Iris pigment epithelial cell (primary cell): ENCODE data around the gene IFT27.
A peak's percentile ranks its signal among the peaks of the same experiment; 100 is the strongest.
"Not testable (repeated sequence)": the region's sequence is repeated elsewhere in the genome, so short reads cannot be mapped to it uniquely, and the experiment has no call there.

Source experiments
- DNase-seq: peaks from one replicate; pipeline ENCODE4 v3.0.0-alpha.2; 2011; ENCODE audit warnings: low read depth

Gene IFT27

DNA sequence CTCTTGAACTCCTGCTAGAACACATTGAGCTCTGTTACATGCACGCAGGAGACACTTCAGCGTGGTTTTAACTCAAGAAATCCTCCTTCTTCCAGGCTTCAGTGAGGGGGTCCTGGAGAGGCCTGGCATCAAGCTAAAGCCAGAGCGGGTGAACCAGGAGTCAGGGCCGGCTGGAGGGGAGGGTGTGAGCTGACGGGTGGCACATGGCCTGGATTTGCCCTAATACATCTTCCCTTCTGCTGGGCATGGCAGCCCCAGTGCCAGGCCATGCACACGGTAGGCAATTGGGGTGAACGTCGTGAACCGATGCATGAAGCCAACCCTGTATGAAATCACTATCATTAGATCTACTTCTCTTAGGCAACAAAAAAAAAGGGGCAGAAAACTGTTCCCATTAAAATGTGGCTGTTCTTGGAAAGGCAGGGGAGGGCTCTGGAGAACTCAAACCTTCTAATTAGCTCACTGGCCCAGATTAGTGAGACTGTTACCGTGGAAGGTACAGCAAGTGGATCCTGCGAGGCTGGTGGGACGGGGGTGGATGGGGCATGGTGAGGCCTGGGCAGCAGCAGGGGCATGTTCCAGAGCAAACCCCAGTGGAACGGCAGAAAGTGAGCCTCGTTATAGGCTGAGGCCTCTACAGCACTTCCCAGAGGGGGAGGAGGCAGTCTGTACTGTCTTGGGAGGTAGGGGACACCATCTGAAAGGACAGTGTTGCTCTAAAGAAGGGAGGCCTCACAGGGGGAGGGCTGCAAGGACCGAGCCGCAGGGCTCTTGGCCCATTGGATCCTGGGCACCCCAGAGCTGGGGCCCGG is 10.6 kb downstream of the IFT27 start:
- no peak for DNase-seq

DNA sequence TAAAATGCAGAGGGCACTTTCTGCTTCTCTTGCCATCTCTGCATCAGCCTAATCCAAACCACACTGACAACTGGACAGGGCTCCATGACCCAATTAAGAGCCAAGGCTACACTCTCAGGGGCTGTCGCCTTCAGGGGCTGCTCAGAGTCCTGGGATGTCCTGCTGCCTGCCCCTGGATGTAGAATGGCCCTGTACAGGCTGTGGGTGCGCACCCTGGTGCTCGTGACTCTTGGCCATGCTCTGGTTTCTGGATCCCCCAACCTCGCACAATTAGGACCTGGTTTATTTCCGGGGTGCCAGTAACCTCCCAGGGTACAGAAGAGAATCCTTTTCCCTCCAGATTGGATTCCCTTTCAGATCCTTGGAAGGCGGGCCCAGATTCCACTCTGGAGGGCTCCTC is 11.3 kb downstream of the IFT27 start:
- no peak for DNase-seq

DNA sequence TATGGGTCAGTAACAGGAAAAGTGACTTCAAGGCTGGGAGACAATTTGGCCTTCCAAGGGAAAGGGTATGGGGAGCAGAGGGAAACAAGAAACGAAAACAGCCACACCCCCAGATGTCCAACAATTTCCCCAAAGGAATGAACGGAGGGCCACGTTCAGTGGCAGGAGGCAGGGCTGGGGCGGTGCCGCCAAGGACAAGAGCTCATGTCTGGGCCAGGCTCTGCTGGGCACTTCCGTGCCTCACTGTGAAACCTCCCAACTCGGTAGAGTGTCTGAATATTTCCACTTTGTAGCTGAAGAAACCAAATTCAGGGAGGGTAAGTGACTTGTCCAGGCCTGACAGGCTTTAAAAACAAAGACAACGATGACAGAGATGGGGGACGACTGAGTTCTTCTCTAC is 11.9 kb downstream of the IFT27 start:
- DNase-seq: no peak

DNA sequence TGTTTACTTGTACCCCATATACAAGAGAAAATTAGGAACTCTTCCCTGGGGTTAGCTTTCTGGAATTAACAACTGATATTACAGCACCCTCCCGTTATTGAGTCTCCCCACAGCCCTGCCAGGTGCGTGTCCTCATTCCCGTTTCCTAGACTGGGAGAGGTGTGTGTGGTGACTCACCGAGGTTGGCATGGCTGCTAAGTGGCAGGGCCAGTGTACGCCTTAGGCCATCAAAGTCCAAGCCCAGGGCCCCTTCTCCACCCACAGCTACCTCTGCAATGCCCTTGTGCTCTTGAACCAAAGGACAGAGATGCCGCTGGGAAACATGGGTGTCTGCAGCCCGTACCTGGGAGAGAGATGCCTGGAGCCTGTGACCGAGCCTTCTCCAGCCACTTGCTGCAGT is 12.3 kb downstream of the IFT27 start:
- DNase-seq: no peak

DNA sequence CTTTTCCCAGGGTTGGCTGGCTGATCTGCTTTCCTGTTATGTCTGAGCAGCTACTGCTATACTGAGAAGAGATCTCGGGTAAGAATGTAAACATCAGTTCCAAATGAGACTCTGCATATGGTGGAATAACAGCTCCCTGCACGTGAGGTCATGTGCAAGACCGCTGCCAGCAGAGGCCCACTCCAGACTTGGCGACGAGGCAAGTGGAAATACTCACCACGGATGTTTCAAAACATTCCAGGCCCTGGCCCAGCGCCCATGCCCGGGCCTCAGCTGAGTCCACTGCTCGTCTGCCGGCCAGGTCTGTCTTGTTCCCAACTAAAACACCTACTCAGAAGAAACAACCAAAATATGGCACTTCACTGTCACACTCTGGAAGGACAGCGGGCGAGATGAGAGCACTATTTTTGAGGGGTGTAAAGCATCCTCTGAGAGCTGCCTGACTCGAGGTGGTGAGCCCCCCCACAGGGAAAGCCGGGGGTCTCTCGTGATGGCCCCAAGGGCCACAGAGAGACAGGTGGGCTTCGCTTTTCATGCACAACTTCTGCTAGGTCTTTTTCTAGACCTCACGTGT is 13.1 kb downstream of the IFT27 start:
- peak; percentile 6 for DNase-seq

DNA sequence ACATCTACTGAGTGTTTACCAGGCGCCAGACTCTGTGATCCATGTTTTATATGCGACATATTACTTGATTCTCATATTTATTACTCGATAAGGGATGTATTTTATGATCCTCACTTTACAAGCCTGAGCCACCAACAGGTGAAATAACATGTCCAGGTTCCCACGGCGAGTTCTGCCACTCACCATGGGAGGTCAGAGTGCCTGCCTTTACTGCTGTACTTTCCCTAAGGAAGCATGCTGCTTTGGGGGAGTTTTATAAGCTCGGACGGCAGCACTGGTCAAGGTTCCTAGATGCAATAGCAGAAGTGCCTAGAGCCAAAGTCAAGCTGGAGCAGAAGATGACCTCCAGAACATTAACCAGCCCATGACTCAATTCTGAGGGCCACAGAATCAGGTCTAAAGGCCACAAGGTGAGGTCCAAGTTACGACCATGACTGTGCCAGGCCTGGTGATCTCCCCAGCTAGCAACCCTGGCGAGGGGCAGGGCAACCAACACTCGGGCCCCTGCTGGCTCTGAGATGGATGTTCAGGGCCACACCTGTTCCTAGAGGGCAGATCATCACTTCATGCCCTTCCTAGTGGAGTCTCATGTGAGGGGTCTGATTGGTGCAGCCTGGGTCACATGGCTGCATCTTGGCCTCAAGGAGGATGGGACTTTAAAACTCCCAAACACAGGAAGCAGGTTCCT is 14.2 kb downstream of the IFT27 start:
- DNase-seq: no peak

DNA sequence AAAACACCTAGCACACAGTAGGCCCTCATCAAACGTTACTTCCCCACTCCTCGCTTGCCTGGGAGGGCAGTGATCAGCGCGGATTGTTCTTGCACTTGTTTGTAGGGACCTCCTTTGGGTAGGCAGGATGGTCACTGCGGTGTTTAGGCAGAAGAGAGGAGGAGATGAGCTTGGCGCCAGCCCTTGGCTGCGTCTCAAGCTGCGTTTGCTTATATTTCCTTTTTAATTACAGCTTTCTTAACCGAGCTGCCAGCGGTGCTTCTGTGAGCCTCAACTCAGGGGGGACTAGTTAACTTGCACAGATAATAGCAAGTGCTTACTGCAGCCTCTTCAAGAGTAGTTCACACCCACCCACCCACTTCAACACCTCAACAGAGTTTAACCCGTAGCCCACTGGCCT is 15.1 kb downstream of the IFT27 start:
- DNase-seq: no peak

DNA sequence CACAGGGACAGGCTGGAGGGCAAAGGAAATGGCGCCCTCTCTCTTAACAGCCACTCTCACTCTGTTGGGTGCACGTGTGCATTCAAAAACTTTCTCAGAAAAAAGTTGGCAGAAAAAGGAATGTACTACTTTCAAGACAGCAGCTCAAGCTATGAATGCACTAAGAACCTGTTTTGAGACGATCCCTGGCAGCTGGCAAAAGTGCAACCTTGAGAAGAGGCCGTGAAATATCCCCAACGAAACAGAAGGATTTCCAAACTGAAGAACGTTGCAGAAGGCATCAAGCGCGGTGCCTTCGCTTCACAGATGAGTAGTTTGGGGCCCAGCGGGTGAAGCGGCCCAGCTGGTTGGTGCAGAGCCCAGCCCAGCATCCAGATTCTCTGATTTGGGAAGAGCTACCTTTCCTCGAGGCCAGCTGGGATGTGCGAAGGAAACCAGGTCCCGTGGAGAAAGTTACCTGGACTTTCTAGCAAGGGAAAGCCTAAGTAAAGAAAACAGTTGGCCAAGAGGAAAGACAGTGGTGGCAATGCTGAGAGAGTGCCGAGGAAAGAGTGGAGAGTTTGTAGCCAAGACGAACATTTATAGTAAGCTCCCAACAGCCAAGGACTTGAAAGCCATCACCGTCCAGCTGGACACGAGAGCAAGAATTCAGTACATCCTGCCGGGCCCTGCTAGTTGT is 16.3 kb downstream of the IFT27 start:
- no peak for DNase-seq

DNA sequence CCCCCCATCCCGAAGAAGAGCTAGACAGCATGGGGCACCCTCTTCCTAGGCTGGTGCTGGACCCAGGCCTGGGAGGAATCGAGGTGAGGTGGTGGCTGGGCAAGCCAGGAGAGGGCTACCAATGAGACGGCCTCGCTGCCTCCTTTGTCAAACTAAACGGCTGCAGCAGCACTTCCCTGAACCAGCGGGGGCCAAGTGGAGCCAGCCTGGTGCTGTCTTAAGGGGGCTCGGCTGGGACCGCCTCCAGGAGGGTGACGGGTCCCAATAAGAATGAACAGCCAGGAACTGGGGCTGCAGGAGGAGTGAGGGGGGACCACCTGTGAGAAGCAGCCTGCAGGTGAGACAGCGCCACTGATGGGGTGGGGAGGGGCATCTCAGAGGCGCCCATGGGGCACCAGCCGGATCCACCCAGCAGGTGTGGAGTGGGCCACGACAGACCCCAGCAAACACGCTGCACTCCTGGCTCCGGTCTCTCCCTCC is 17.1 kb downstream of the IFT27 start:
- DNase-seq: no peak

DNA sequence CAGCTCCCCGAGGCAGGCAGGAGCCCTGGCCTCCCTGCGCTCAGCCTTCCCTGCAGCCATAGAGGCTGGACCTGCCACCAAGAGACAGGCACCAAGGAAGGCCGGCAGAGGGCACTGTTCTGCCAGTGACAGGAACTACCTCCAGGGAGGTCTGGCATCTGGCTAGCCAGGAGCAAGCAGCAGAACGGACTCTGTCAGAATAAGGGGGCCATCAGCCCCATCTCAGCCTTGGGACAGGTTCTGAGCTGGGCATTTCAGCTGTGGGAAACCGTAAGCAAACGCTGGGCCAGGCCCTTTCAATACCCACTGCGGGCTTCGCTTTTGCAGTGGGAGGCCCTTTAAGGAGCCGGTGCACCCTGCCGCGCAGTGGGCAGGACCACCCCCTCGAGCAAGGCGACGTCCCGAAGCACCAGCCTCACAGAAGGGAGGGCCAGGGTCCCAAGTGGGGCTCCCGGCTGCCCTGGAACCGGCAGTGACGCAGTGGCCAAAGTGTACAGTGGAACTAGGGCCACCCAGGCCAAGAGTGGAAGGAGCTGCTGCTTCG is 18.2 kb downstream of the IFT27 start:
- DNase-seq: peak; percentile 70

DNA sequence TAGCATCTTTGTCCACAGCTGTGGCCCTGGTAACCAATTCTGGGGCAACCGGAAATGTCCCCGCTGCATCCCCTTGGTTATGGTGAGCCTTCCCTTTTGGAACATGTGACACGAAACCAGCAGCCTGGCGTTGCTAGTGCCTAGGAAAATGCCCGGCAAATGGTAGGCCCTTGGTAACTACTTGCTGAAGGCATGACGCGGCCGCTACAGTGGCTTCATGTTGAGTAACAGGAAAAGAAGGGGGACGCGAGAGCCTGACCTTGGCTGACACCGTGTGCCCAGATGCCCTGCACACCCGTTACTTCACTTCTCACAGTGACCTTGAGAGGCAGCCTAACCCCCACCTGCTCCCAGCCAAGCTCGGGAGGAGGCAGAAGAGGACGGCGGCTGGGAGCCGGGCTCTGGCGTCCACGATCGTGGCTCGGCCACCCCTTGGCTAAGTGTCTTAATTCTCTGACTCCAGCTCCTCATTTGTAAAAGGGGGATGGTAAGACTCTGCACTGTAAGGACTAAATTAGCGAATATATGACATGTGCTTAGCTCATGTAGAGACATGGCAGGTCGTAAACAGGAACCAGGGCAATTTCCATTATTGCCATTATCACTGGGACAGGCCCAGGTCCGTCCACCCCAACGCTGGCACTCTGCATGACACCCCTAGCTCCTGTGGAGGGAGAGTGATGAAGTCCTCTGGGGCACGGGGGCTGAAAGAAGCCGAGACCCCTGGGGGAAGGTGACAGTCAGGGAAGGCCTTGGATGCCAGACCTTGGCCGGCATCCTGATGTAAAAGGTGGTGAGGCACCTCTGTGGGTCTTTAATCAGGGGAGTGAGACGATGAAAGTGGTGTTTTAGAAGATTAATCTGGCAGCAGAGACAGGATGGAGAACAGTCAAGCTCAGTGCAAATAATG is 18.9 kb downstream of the IFT27 start:
- no peak for DNase-seq

DNA sequence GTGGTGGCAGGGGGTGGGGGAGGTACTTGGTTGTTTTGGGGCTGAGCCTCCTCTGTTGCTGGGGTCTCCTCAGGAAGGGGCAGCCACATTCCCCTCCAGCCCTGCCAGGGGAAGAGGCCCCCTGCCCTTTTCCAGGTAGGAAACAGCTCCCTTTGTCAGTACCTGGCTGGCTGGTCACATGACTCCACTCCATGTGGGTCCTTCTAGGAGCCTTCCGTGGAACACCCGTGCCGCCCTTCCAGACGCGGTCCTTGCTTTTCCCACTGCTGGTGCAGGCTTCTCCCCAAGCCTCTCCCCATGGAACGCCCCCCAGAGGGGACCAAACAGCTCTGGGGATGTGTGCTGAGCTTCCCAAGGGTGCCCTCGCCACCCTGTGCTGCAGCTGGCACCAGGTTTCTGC is 19.9 kb downstream of the IFT27 start:
- no peak for DNase-seq

DNA sequence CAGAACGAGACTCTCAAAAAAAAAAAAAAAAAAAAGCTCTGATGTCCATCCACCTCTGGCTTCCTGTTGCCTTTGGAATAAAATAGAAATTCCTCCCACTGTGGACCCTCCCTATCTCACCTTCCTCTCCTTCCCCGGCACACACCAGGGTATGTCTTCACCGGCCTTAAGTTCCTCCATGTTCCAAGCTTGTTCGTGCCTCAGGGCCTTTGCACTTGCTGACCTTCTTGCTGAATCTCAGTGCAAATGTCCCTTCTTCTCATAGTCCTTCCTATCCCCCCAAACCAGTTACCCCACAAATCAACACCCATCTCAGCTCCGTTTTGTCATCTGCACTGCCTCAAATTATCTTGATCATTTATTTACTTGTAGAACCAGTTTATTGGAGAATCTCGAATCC is 20.6 kb downstream of the IFT27 start:
- no peak for DNase-seq

DNA sequence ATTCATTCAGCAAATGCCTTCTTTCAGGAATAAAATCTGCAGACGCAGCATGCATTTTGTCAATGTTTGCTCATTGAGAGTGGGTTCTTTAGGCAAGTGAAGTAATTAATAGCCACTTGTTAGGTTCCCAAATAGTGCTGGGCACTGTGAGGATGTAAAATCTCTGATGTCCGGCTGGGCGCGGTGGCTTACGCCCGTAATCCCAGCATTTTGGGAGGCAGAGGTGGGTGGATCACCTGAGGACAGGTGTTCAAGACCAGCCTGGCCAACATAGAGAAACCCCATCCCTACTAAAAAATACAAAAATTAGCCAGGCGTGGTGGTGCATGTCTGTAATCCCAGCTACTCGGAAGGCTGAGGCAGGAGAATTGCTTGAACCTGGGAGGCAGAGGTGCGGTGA is 21.0 kb downstream of the IFT27 start:
- DNase-seq: not testable (repeated sequence)

DNA sequence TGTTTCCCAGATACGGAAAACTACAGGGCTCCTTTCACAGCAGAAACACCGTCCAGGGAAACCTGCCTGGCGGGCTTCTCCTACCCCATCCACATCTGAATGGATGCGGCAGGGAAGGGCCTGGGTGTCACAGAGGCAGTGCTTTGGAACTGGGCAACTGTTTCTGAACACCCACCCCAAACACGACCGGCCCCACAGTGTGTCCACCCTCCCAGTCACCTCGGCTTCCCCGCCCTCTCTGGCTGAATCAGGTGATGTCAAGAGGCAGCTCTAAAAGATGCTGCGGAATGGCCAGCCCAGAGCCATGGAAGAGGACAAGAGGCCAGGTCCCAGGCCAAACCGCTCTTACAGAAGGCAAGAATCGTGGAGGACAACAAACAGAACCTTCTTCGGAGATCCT is 22.0 kb downstream of the IFT27 start:
- DNase-seq: no peak

DNA sequence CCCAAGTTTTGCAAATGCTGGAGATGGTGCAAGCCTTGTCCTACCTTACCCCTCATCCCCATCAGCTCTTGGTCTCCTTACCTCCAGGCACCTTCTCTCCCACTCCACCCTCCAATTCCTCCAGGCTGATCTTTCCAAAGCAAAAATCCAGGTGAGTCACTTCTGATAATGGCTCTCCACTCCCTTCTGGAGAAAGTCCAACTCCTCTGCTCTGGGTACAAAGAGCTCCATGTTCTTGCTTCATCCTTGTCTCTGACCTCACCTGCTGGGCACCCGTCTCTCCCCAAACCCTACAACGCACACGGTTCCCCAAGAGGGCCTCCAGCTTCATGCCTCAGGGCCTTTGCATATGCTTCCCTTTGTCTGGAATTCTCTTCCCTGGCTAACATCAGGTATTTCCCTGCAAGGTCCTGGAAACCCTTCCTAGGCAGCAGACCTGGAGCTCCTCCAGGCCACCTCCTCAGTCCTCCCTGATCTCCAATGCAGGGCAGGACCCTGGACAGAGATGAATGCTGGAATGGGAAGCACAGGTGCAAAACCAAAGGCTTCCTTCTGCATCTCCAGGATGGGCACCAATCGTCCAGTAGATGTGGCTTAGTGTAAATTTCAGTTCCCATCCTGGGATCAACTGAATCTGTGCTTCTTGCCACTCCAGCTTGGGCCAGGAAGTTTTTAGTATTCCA is 22.7 kb downstream of the IFT27 start:
- no peak for DNase-seq

DNA sequence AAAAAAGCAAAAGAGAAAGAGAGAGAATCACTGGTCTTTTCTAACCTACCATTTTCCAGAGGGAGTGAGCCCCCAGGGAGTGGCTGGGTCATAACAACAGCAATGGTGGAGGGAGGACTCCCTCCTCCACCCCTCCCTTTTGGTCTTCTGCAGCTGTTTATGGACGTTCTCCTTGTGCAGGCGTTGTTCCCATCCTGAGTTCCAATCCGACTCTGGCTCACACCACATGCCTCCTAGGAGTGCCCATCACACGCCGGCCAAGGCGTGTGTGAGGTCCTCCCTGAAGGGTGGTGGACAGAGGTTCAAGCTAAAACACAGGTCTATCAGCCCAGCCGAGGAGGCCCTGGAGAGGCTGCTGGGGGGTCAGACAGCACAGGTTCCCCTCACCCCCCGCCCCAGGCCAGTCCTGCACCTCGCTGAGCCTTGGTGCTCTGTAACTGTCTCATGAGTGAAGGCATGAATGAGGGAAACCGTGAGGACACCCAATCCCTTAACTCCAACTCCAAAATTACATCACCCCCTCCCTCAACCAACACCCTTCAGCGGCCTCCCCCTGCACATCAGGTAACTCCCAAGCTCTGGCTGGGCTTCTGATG is 29.4 kb downstream of the IFT27 start:
- DNase-seq: no peak

DNA sequence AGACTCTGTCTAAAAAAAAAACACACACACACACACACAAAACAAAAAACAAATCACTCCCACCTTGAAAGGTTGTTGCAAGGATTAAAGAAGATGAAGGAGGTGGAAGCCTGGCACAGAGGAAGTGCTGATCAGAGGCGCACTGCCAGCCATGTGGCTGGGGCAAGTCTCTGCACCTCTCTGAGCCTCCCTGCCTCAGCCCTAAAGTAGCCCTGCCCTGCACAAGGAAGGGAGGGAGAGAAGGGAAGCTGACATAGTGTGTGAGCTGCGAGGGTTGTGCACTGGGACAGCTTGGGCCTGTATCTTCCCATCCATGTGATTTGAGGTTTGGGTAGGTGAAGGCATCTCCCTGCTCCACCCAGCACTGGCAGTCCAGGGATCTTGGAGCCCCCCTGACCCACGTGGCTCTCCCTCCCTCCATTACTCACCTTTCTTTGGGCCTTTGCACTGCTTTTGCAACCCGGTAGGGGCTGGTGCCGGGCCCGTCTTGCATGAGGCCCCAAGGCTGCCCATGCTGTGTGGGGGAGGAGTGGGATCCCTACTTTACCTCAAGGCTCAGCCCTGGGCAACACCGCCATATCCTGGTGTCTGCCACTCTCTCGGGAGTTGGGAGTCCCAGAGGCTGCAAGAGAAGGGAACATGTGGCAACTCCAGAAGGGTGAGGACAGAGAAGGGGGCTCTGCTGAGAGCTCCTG is 30.5 kb downstream of the IFT27 start:
- DNase-seq: no peak

DNA sequence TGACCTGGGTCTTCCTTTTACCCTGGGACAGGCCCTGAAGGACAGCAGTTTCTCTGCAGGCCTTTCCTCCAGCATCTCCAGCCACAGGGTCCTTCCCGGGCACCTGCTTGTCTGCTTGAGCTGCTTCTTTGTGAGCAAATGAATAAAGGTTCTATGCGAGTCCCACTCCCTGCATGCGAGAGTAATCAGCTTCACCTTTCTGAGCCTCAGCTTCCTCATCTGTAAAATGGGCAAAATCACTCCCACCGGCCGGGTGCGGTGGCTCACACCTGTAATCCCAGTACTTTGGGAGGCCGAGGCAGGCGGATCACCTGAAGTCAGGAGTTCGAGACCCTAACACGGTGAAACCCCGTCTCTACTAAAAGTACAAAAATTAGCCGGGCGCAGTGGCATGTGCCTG is 31.1 kb downstream of the IFT27 start:
- no peak for DNase-seq

DNA sequence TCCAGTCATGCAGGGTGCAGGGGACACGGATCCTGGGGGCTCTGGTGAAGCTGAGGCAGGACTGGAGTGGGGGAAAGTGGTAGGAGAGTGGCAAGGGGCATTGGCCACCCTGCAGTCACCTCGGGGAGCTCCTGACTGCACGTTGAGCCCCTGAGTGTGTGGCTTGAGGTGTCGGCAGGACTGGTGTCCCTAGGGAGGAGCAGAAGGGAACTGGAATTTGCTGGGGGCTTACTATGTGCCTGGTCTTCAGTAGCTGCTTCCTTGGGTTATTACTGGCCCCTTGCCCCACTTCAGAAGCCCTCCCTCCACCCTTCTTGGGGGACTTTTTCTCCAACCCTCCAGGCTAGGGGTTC is 31.5 kb downstream of the IFT27 start:
- no peak for DNase-seq
